ENCODE results near the gene PPP2R2C. TPM values are rescaled to one million over a fixed set of nuclear protein-coding genes. Genes with fewer than 3 reads are reported as not detected.

Gene PPP2R2C
- total RNA-seq, 6 experiments from 2014 or later: 0.12 to 0.27 TPM; not detected in 4

DNA sequence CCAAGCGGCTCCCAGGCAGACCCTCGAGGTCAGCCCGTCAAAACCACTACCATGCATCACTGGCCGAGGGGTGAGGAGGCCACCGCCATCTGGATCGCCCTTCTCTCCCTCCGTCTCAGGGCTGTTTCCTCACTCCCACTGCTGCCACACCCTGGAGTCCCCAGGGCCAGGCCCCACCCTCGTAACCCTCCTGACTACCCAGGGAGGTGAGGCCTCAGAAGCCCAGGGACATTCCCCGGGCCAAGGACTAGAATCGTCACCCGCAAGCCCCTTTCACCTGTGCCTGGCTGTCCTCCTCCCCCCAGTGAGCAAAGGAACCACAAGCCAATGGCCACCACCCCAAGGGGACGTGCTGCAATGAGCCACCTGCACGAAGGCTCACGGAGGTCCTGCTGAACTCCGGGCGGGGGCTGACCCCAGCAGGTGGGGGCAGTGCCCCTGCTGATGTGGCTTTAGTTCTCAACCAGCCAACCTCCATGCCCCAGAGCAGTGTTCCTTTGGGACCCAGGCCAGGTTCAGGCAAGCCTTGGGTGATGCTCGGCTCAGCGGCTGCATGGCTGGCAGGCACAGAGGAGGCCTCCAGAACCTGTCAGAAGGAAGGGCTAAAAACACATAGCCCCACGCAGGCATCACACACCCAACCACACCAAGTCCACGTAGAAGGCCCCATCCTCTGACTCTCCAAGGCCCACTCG is 23.8 kb downstream of the PPP2R2C start:
- Histone ChIP-seq H3K9me3 (no peaks in the 10 kb centered on the region), H3K36me3 (no peaks in the 10 kb centered on the region), H3K27me3 (no peaks in the 10 kb centered on the region), H3K27ac (no peak overlapping the region), H3K4me1 (no peaks in the 10 kb centered on the region), H3K4me3 (no peak overlapping the region)
- no peak for TF ChIP-seq POLR2A (IDR thresholded peaks at IDR 0.05)
- TF ChIP-seq, protein P1, sequence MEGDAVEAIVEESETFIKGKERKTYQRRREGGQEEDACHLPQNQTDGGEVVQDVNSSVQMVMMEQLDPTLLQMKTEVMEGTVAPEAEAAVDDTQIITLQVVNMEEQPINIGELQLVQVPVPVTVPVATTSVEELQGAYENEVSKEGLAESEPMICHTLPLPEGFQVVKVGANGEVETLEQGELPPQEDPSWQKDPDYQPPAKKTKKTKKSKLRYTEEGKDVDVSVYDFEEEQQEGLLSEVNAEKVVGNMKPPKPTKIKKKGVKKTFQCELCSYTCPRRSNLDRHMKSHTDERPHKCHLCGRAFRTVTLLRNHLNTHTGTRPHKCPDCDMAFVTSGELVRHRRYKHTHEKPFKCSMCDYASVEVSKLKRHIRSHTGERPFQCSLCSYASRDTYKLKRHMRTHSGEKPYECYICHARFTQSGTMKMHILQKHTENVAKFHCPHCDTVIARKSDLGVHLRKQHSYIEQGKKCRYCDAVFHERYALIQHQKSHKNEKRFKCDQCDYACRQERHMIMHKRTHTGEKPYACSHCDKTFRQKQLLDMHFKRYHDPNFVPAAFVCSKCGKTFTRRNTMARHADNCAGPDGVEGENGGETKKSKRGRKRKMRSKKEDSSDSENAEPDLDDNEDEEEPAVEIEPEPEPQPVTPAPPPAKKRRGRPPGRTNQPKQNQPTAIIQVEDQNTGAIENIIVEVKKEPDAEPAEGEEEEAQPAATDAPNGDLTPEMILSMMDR (IDR thresholded peaks at IDR 0.05): no peak
- 61% methylated on average over 5 of the region's 21 CpGs for WGBS (ENCODE audit: insufficient coverage, low coverage, low lambda C conversion rate, missing lambda C conversion rate)
- DNase-seq (no peak), ATAC-seq (no peak)
- intact Hi-C loops (cut with DNase I): no loop called here

DNA sequence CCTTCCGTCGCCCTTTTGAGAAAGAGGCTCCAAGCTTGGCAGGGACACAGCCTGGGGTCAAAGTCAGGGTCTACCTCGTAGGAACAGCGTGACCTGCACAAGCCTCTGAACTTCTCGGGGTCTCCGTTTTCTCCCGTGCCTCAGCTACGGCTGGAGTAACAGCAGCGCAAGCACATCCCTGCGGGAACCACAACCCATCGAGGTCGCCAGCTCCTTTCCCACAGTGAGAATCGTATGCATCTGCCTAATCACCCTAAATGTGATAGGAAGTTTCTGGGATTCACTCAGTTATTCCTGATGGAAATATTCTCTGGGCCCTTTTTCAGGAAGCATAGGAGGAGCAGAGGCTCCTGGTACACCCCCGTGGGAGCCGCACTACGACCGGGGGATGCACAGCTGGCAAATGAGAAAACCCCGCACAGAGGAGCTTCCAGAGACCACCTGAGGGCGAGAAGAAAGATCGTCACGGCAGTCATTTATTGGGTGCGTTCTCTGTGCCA is 24.7 kb downstream of the PPP2R2C start:
- no peaks in the 10 kb centered on the region for H3K36me3 ChIP-seq
- 27% methylated on average over 11 of the region's 22 CpGs for whole genome bisulfite sequencing (ENCODE audit: insufficient coverage, low coverage, low lambda C conversion rate, missing lambda C conversion rate)
- TF ChIP-seq, protein P1 (IDR thresholded peaks at IDR 0.05): no peak
- no peak for TF ChIP-seq POLR2A (IDR thresholded peaks at IDR 0.05)
- no peak overlapping the region for H3K4me3 ChIP-seq
- no peak for ATAC-seq
- DNase-seq: no peak
- H3K4me1 ChIP-seq: no peaks in the 10 kb centered on the region
- no peaks in the 10 kb centered on the region for H3K9me3 ChIP-seq
- no peak overlapping the region for H3K27ac ChIP-seq
- H3K27me3 ChIP-seq: no peaks in the 10 kb centered on the region
- intact Hi-C loops (cut with DNase I): no loop called here

DNA sequence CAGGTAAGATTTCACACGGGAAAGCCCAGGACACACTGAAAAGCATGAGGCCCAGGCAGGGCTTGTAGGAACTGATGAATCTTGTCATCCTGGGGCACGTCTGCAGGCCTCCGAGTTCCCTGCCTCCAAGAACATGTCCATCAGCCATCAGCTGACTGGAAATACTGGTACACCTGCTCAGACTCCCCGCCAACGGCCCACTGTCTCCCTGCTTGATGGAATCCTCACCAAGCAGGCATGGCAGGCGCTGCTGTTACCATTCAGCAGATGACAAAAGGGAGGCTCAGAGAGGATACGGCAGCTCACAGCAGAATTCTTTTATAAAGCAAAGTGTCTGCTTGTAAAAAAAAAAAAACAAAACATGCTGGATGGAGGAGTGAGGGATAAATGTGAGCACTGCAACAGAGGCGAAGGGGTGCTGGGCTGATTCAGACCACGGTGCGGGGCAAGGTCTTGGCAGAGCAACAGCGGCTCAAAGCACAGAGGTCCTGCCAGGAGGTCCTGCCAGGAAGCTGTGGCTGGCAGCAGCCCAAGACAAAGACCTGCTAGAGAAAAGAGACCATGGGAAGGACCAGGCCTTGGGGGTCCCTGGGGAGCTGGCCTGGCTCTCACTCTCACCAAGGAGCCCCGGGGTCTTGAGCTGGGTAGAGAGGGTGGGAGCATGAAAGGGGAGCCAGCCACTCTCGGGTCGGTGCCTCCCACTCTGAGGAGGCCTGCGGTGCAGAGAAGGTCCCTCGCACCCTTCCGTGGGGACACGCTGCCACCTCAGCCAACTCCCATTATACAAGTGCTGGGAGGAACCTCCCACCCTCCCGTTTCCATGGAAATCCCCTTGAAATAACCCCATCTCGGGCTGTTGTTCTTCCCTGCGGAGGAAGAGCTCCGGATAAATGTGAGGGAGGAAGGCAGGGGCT is 25.6 kb downstream of the PPP2R2C start:
- intact Hi-C loops (cut with DNase I): no loop called here
- Histone ChIP-seq H3K27ac (no peak overlapping the region), H3K4me1 (no peaks in the 10 kb centered on the region), H3K9me3 (no peaks in the 10 kb centered on the region), H3K4me3 (no peak overlapping the region), H3K36me3 (no peaks in the 10 kb centered on the region), H3K27me3 (no peaks in the 10 kb centered on the region)
- peak in 1 of 4 donors; percentile 65 for ATAC-seq
- WGBS (ENCODE audit: insufficient coverage, low coverage, low lambda C conversion rate, missing lambda C conversion rate): 30% methylated on average over 15 of the region's 22 CpGs
- TF ChIP-seq, protein P1 (IDR thresholded peaks at IDR 0.05): no peak
- no peak for TF ChIP-seq POLR2A (IDR thresholded peaks at IDR 0.05)
- no peak for DNase-seq

DNA sequence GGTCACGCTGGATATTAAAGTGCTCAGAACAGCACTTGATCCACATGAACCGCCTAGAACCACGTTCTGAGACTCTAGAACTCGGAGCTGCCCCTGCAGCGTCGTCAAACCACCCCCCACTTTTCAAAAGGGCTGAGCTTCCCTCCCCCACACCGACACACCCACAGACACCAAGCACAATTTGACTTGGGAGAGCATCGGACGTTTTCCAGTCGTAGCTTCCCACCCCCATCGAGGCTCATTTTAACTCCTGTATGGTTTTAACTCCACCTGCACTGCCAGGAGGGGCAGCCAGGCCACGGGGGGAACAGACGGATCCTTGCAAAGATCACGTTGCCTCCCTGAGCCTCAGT is 26.3 kb downstream of the PPP2R2C start:
- Histone ChIP-seq H3K4me3 (no peak overlapping the region), H3K27ac (no peak overlapping the region), H3K36me3 (no peaks in the 10 kb centered on the region), H3K9me3 (no peaks in the 10 kb centered on the region), H3K4me1 (no peaks in the 10 kb centered on the region), H3K27me3 (no peaks in the 10 kb centered on the region)
- no peak for DNase-seq
- WGBS (ENCODE audit: insufficient coverage, low coverage, low lambda C conversion rate, missing lambda C conversion rate): 71% methylated on average over 14 of the region's 14 CpGs
- no peak for TF ChIP-seq POLR2A (IDR thresholded peaks at IDR 0.05)
- TF ChIP-seq, protein P1 (IDR thresholded peaks at IDR 0.05): no peak
- ATAC-seq: no peak
- intact Hi-C loops (cut with DNase I): no loop called here

Data from right lobe of liver (tissue), 6 donors.